Small intestine (tissue), 7 donors: ENCODE data around the gene MAN2B2. TPM values are rescaled to one million over a fixed set of nuclear protein-coding genes. Genes with fewer than 3 reads are reported as not detected.
"Not testable (repeated sequence)": the region's sequence is repeated elsewhere in the genome, so short reads cannot be mapped to it uniquely, and the experiment has no call there.

Source experiments
- DNase-seq, 2 donors: peaks; one replicate each; pipeline versions ENCODE4 v3.0.0 to v3.0.0-alpha.2; 2013
- FAIRE-seq: peaks from 2 replicates; lab custom pipeline; 2012; peaks lifted over from hg19 to GRCh38; lab: Jason Lieb, UNC
- H3K27ac ChIP-seq, 3 donors: one replicate each; pipeline ENCODE4 v1.5.1; 2013; ENCODE audit warnings: low read length in 2 of 3, mild to moderate bottlenecking in 2 of 3, control low read depth in 1 of 3, inconsistent platforms in 1 of 3, low read depth in 1 of 3, moderate library complexity in 1 of 3
- H3K27me3 ChIP-seq, 3 donors: one replicate each; pipeline ENCODE4 v1.6.1; 2013; ENCODE audit warnings: low read length in 3 of 3, inconsistent platforms in 1 of 3; ENCODE audit not compliant: control insufficient read depth in 3 of 3, insufficient read depth in 3 of 3
- H3K36me3 ChIP-seq, 3 donors: one replicate each; pipeline ENCODE4 v1.6.1; 2013; ENCODE audit warnings: low read length in 3 of 3, inconsistent platforms in 1 of 3, low read depth in 1 of 3, mild to moderate bottlenecking in 1 of 3, moderate library complexity in 1 of 3; ENCODE audit not compliant: control insufficient read depth in 3 of 3, insufficient read depth in 2 of 3
- H3K4me1 ChIP-seq, 3 donors: one replicate each; pipeline ENCODE4 v1.6.1; 2013; ENCODE audit warnings: low read length in 2 of 3, inconsistent platforms in 1 of 3, low read depth in 1 of 3, mild to moderate bottlenecking in 1 of 3, moderate library complexity in 1 of 3; ENCODE audit not compliant: control insufficient read depth in 3 of 3, insufficient read depth in 2 of 3
- H3K4me3 ChIP-seq, 3 donors: one replicate each; pipeline ENCODE4 v1.5.1; 2013; ENCODE audit warnings: low read length in 3 of 3, control low read depth in 1 of 3, inconsistent platforms in 1 of 3, low read depth in 1 of 3, mild to moderate bottlenecking in 1 of 3, moderate library complexity in 1 of 3
- H3K9me3 ChIP-seq, 2 donors: one replicate each; pipeline ENCODE4 v1.6.1; 2013; ENCODE audit warnings: low read depth in 1 of 2, low read length in 1 of 2; ENCODE audit not compliant: control insufficient read depth in 2 of 2, insufficient read depth in 1 of 2
- WGBS, 3 donors: extraction: QIAGEN DNeasy Blood & Tissue Kit; methylation state at CpG; one replicate each; pipeline ENCODE4 v1.1.7; 2013; 5-methylcytosine and 5-hydroxymethylcytosine counted together
- polyA plus RNA-seq, 4 donors: library from polyadenylated mRNA; stranded (reverse) in 3 of 4; unstranded in 1 of 4; fragments of 200-250 nt in 3 of 4; fragments of 120-200 nt in 1 of 4; gene quantifications; one replicate each; pipeline versions ENCODE4 v1.2.1 to v1.2.3, GENCODE V29; 2013
- donor health status: healthy with polysubstance abuse.
- donor health status: control.
- donor health status: control.
- donor health status: Bipolar disorder and iron deficiency.
- donor health status: healthy.

The MAN2B2 gene
- polyA plus RNA-seq, 4 donors, result 4.1 to 22.4 (median 8.8) TPM

DNA sequence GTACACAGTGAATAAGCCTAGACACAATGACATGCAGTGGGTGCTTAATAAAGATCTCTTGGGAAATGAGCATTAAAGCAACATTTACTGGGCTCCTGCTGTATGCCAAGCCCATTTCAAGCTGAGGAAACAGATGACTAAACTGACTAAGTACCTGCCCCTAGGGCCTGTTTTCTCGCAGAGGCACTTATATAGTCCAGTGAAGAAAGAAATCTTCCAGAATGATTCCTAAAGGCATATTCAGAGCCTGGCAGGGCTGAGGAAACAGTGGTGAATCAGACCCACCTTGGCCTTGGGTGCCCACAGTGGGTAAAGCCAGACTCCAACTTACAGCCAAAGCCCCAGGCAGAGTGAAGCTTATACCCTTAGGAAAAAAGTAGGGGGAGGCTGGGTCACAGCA is 96.7 kb downstream of the MAN2B2 start:
- Histone ChIP-seq H3K27me3 (no peaks in the 10 kb centered on the region), H3K4me3 (no peak overlapping the region), H3K4me1 (peaks cover 5 to 16% (median 6%) of the 10 kb centered on the region in 3 donors), H3K36me3 (peaks cover 0 to 5% (median 0%) of the 10 kb centered on the region in 3 donors), H3K9me3 (no peaks in the 10 kb centered on the region), H3K27ac (no peak overlapping the region)
- FAIRE-seq, result no peak
- WGBS, 3 donors, result 88 to 100% (median 88%) methylated on average over 1 of the region's 1 CpG
- DNase-seq, result no peak

DNA sequence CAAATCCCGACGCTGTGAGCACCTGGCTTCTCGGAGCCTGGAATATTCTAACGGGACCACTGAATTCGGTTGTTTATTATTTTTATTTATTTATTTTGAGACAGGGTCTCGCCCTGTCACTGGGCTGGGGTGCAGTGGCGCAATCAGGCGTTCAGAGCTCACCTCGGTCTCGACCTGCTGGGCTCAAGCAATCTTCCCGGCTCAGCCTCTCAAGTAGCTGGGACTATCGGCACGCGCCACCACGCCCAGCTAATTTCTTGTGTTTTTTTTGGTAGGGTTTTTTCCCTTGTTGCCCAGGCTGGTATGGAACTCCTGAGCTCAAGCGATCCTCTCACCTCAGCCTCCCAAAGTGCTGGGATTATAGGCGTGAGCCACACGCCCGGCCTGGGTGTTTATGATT is 97.1 kb downstream of the MAN2B2 start:
- Histone ChIP-seq H3K4me1 (peaks cover 5 to 16% (median 6%) of the 10 kb centered on the region in 3 donors), H3K27me3 (no peaks in the 10 kb centered on the region), H3K27ac (no peak overlapping the region), H3K4me3 (no peak overlapping the region), H3K36me3 (peaks cover 0 to 10% (median 0%) of the 10 kb centered on the region in 3 donors), H3K9me3 (no peaks in the 10 kb centered on the region)
- FAIRE-seq (no peak), DNase-seq (no peak)
- WGBS, 3 donors, result 95 to 97% (median 95%) methylated on average over 19 of the region's 19 CpGs

DNA sequence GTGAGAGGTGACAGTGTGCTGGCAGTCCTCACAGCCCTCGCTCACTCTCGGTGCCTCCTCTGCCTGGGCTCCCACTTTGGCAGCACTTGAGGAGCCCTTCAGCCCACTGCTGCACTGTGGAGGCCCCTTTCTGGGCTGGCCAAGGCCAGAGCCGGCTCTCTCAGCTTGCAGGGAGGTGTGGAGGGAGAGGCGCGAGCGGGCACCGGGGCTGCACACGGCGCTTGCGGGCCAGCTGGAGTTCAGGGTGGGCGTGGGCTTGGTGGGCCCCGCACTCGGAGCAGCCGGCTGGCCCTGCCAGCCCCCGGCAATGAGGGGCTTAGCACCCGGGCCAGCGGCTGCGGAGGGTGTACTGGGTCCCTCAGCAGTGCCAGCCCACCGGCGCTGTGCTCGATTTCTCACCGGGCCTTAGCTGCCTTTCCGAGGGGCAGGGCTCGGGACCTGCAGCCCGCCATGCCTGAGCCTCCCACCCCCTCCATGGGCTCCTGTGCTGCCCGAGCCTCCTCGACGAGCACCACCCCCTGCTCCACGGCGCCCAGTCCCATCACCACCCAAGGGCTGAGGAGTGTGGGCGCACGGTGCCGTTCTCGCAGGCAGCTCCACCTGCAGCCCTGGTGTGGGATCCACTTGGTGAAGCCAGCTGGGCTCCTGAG is 97.7 kb downstream of the MAN2B2 start:
- Histone ChIP-seq H3K4me1 (peaks cover 5 to 16% (median 6%) of the 10 kb centered on the region in 3 donors), H3K27ac (peak overlapping the region in 1 of 3 donors; percentile 75), H3K36me3 (peaks cover 0 to 12% (median 0%) of the 10 kb centered on the region in 3 donors)
- FAIRE-seq, H3K9me3 ChIP-seq, H3K4me3 ChIP-seq, H3K27me3 ChIP-seq, DNase-seq: not testable (repeated sequence)
- WGBS, 3 donors, result 95 to 99% (median 97%) methylated on average over 22 to 34 of the region's 34 CpGs

Other genes starting within 250 kb of the MAN2B2 start
- gene PPP2R2C, start 102.6 kb upstream of the MAN2B2 start, polyA plus RNA-seq, result 1 to 10 TPM in 1 of 4 donors, under 1 TPM in 2, not detected in 1; 0.16 to 2.3 (median 0.81) TPM
- gene MRFAP1, start 65.5 kb downstream of the MAN2B2 start, polyA plus RNA-seq, result 100 to 1,000 TPM; 226 to 324 (median 276) TPM
- 10 to 100 TPM; 13.3 to 63.5 (median 41.0) TPM for gene S100P, start 118.7 kb downstream of the MAN2B2 start, polyA plus RNA-seq
- gene MRFAP1L1, start 134.7 kb downstream of the MAN2B2 start, polyA plus RNA-seq, result 10 to 100 TPM; 36.0 to 58.5 (median 45.2) TPM
- gene BLOC1S4, start 141.0 kb downstream of the MAN2B2 start, polyA plus RNA-seq, result 10 to 100 TPM; 13.1 to 19.5 (median 16.7) TPM
- 10 to 100 TPM in 2 of 4 donors, 1 to 10 TPM in 2; 6.7 to 21.5 (median 8.6) TPM for gene KIAA0232, start 207.5 kb downstream of the MAN2B2 start, polyA plus RNA-seq